ENCODE results near the gene SLC9A7.

The SLC9A7 gene

DNA sequence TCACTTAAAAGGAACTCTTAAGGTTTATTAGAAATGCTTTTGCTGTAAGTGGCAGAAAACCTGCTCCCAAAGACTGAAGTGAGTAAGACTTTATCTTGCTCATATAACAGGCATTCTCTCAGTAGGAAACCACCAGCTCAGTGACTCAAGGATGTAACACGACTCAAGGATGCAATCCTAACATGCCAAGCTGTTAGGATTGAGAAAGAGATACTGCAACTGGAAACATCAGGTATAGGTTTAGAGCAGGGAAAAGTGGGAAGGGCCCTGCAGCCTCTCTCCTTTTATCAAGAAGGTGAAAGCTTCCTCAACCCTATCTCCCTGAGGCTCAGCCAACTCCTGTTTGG, 11.9 kb upstream of the SLC9A7 start:
- CTCF ChIA-PET: interaction anchor here (1.9 to 2.4 kb wide), 4 partner anchors 11 to 26 kb away, joined by 7 to 10 read pairs (median 8); partner anchors contain the start of gene SLC9A7

DNA sequence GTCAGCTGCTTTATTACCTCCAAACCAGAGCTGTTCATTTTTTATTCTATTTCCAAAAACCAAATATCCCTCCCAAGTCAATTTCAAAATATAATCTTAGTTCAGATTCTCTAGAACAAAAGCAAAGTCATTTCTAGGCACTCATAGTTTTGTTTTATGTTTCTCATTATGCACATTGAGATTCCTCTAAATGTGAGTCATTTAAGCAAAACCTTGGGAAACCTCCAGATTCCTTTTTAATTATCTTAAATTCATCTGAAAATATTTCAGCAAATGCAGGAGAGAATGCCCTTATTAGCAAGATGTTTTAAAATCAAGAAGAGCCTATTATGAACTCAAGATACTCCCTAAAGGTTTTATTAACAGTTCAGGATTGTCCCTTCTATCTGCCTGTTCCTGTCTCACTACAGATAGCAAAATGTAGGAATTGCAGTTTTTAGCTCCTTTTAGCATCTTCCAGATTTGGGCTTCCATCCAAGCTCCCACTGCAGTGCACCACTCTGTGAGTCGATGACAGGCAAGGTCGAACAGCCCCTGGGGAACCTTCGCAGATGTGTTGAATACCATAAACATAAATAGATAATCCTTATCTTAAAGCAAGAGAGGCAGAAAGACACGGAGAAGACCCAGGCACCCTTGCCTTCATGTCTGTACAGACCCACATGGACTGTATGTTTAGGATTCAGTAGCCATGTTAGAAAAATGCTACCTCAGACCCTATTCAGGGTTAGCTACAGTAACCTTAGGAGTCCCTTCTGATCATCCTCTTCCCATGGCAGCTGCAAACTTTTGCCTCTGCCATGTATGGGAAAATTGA, 11.3 kb upstream of the SLC9A7 start:
- no peak for DNase-seq (ENCODE audit: low read depth, low spot score)
- H3K4me3 ChIP-seq (ENCODE audit: low read depth, low read length): peak overlapping the region; percentile 3
- POLR2A ChIA-PET: interaction anchor here (1.5 to 1.8 kb wide), 2 partner anchors 19 to 22 kb away, joined by 6 to 7 read pairs; no protein-coding TSS in a partner anchor

More for the DNA sequence above, 11.9 kb upstream of the SLC9A7 start:
- TF ChIP-seq, protein P1, sequence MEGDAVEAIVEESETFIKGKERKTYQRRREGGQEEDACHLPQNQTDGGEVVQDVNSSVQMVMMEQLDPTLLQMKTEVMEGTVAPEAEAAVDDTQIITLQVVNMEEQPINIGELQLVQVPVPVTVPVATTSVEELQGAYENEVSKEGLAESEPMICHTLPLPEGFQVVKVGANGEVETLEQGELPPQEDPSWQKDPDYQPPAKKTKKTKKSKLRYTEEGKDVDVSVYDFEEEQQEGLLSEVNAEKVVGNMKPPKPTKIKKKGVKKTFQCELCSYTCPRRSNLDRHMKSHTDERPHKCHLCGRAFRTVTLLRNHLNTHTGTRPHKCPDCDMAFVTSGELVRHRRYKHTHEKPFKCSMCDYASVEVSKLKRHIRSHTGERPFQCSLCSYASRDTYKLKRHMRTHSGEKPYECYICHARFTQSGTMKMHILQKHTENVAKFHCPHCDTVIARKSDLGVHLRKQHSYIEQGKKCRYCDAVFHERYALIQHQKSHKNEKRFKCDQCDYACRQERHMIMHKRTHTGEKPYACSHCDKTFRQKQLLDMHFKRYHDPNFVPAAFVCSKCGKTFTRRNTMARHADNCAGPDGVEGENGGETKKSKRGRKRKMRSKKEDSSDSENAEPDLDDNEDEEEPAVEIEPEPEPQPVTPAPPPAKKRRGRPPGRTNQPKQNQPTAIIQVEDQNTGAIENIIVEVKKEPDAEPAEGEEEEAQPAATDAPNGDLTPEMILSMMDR (IDR thresholded peaks at IDR 0.05; ENCODE audit: insufficient read depth, low read length, missing control alignments): no peak
- POLR2A ChIA-PET: interaction anchor here (1.5 to 1.8 kb wide), 2 partner anchors 18 to 21 kb away, joined by 6 to 7 read pairs; no protein-coding TSS in a partner anchor
- peak overlapping the region; percentile 3 for H3K4me3 ChIP-seq (ENCODE audit: low read depth, low read length)
- DNase-seq (ENCODE audit: low read depth, low spot score): peak; percentile 75

DNA sequence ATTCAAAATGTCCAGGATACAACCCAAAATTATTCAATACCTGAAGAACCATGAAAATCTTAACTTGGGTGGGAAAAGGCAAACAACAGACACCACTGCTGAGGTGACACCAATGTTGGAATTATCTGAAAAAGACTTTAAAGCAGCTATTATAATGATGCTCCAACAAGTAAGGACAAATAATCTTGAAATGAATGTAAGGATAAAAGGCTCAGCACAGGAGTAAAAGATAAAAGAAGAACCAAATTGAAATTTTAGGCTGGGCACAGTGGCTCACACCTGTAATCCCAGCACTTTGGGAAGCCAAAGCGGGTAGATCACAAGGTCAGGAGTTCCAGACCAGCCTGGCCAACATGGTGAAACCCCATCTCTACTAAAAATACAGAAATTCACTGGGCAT, 4.0 kb upstream of the SLC9A7 start:
- TF ChIP-seq, protein P1 (IDR thresholded peaks at IDR 0.05; ENCODE audit: insufficient read depth, low read length, missing control alignments): no peak
- POLR2A ChIA-PET: no interaction called here
- CTCF ChIA-PET: interaction anchor here (1.4 to 5.7 kb wide), 2 partner anchors 29 to 268 kb away, joined by 3 to 29 read pairs; no protein-coding TSS in a partner anchor
- no peak for DNase-seq (ENCODE audit: low read depth, low spot score)
- H3K4me3 ChIP-seq (ENCODE audit: low read depth, low read length): no peak overlapping the region

More for the DNA sequence above, 11.3 kb upstream of the SLC9A7 start:
- TF ChIP-seq, protein P1 (IDR thresholded peaks at IDR 0.05; ENCODE audit: insufficient read depth, low read length, missing control alignments): no peak
- CTCF ChIA-PET: interaction anchor here (0.8 to 2.4 kb wide), 7 partner anchors 9 to 261 kb away, joined by 3 to 10 read pairs (median 7); partner anchors contain the start of gene SLC9A7

DNA sequence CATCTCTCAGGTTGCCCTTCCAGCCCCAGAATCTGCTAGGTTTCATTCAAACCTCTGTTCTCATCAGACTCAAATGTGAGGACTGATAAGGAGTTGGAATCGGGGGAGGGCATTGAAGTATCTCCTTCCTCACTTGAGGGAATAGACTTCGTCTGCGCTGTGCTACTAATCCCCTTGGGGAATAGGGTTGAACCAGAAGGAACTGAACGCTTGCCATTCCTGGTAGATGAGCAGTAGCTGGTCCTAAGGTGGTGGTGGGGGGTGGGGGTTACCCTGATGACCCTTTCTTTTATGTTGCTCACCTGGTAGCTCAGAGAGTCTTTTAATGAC, 692 bp upstream of the SLC9A7 start:
- H3K4me3 ChIP-seq (ENCODE audit: low read depth, low read length): peak overlapping the region; percentile 71
- CTCF ChIA-PET: interaction anchor here (0.9 to 6.1 kb wide), 9 partner anchors 10 to 332 kb away, joined by 3 to 70 read pairs (median 4); no protein-coding TSS in a partner anchor
- DNase-seq (ENCODE audit: low read depth, low spot score): no peak
- POLR2A ChIA-PET: interaction anchor here (1.4 kb wide), 1 partner anchor 32 kb away, joined by 8 read pairs; no protein-coding TSS in a partner anchor
- TF ChIP-seq, protein P1 (IDR thresholded peaks at IDR 0.05; ENCODE audit: insufficient read depth, low read length, missing control alignments): no peak

DNA sequence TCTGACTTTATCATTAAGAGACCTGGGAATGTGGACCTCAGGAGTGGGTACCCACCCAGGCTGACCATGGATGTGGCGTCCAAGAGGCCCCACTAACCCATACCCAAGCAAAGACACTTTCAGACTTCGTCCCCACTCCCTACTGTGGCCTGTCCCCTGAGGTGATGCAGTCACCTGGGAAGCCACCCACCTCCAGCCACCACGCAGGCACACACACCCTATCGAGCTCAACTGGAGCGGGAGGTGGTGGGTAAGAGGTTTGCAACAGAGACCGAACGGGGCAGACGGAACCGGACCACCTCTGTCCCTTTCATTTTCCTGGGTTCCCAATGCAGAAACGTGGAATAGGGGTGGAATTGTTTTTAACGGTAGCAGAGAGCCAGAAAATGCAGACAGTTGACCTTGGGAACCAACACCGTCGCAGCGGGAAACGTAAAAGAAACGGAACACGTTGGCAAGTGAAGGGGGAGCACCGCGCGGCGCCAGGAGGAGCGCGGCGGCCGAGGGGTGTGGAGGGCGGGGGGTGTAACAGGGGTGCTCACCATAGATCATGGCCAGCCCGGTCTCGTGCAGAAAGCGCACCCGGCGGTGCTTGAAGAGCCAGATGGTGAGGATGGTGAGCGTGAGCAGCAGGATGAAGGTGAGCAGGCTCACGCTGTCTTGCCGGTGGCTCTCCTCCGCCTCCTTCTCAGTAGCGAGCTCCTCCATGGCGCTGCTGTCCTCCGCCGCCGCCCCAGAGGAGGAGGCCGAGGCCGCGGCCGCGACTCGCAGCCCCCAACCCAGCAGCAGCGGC, 559 bp downstream of the SLC9A7 start:
- ChIA-PET POLR2A (interaction anchor here (0.7 kb wide), 1 partner anchor 33 kb away, joined by 3 read pairs; no protein-coding TSS in a partner anchor), CTCF (interaction anchor here (0.7 to 6.1 kb wide), 8 partner anchors 8 to 335 kb away, joined by 3 to 70 read pairs (median 4); partner anchors contain the start of gene RP2)

More for the DNA sequence above, 559 bp downstream of the SLC9A7 start:
- TF ChIP-seq, protein P1 (IDR thresholded peaks at IDR 0.05; ENCODE audit: insufficient read depth, low read length, missing control alignments): no peak
- H3K4me3 ChIP-seq (ENCODE audit: low read depth, low read length): peak overlapping the region; percentile 71
- DNase-seq (ENCODE audit: low read depth, low spot score): no peak

Data from AG04449 (cell line).